Measurements from ENCODE around the gene C1R. TPM values are rescaled to one million over a fixed set of nuclear protein-coding genes. Genes with fewer than 3 reads are reported as not detected.
"Not testable (repeated sequence)": the region's sequence is repeated elsewhere in the genome, so short reads cannot be mapped to it uniquely, and the experiment has no call there.

Gene C1R
- total RNA-seq, 2 experiments from 2014 or later = 4.0 to 5.3 TPM

DNA sequence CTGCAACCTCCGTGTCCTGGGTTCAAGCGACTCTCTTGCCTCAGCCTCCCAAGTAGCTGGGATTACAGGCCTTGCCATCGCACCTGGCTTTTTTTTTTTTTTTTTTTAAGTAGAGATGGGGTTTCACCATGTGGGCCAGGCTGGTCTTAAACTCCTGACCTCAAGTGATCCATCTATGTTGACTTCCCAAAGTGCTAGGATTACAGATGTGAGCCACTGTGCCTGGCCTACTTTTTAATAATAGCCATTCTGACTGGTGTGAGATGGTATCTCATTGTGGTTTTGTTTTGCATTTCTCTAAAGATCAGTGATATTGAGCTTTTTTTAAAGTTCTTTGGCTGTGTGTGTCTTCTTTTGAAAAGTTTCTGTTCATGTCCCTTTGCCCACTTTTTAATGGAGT lies 42.3 kb downstream of the C1R start:
- H3K36me3 Mint-ChIP-seq; ATAC-seq; DNase-seq; H3K9me3 Mint-ChIP-seq (ENCODE audit: low read depth); H3K4me3 Mint-ChIP-seq; H3K27ac Mint-ChIP-seq: not testable (repeated sequence)
- Mint-ChIP-seq H3K4me1 (peaks cover 18% of the 10 kb centered on the region), H3K27me3 (peaks cover 38% of the 10 kb centered on the region)
- CTCF ChIA-PET = interaction anchor here (1.4 to 1.6 kb wide), 2 partner anchors 10 to 27 kb away, joined by 3 to 4 read pairs; no protein-coding TSS in a partner anchor

- CTCF ChIA-PET = interaction anchor here (1.4 to 1.6 kb wide), 2 partner anchors 10 to 28 kb away, joined by 3 to 4 read pairs; no protein-coding TSS in a partner anchor
- H3K4me3 Mint-ChIP-seq; H3K9me3 Mint-ChIP-seq (ENCODE audit: low read depth); ATAC-seq; H3K27ac Mint-ChIP-seq; H3K36me3 Mint-ChIP-seq: not testable (repeated sequence)
- peaks cover 34% of the 10 kb centered on the region for H3K27me3 Mint-ChIP-seq
- H3K4me1 Mint-ChIP-seq = peaks cover 18% of the 10 kb centered on the region
- peak; percentile 16 for DNase-seq
These were observed 42.7 kb downstream of the C1R start for GRCh38 chr12:7049445-7049951.

- H3K9me3 Mint-ChIP-seq (ENCODE audit: low read depth) = no peaks in the 10 kb centered on the region
- H3K27me3 Mint-ChIP-seq = peaks cover 18% of the 10 kb centered on the region
- peak overlapping the region; percentile 67 for H3K27ac Mint-ChIP-seq
- no peak for ATAC-seq
- H3K36me3 Mint-ChIP-seq = peaks cover 2% of the 10 kb centered on the region
- peaks cover 18% of the 10 kb centered on the region for H3K4me1 Mint-ChIP-seq
- CTCF ChIA-PET = interaction anchor here (1.3 kb wide), 1 partner anchor 9 kb away, joined by 4 read pairs; no protein-coding TSS in a partner anchor
- peak; percentile 38 for DNase-seq
- no peak overlapping the region for H3K4me3 Mint-ChIP-seq
These were observed 44.9 kb downstream of the C1R start for GRCh38 chr12:7047306-7047705.

DNA sequence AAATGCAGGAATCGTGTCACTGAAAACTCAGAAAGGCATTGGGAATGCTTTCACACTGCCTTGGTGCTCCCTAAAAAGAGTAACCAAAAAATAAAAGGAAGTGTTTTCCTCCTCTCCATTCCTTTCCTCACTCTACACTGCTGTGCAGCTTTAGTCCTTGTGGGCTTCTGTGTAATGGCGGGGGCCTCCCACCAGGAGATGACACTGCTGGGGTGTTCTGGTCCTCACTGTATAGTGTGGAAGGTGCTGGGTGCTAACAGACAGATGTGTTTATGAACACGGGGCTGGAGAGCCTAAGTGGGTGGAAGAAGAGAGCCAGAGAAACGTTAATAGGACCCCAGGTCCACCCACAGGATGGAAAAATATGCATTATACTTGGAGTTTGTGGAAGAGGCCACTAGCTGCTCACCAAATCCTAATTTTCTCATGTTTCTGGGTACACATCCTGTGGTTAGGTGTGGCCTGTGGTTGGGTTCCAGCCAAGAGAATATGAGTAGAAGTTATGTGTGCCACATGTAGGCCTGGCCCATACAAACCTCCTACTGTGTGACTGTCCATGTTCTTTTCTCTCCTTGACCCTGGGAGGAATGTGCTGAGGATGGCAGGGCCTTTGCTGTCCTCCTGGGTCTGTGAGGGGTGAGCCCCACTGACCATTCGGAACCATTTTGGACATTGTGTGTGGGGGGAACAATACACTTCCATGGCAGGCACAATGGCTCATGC lies 45.7 kb downstream of the C1R start:
- peaks cover 2% of the 10 kb centered on the region for H3K36me3 Mint-ChIP-seq
- H3K27me3 Mint-ChIP-seq = peaks cover 11% of the 10 kb centered on the region
- CTCF ChIA-PET = interaction anchor here (1.3 kb wide), 1 partner anchor 8 kb away, joined by 4 read pairs; no protein-coding TSS in a partner anchor
- peaks cover 18% of the 10 kb centered on the region for H3K4me1 Mint-ChIP-seq
- peak; percentile 41 for DNase-seq
- ATAC-seq = peak; percentile 47
- no peaks in the 10 kb centered on the region for H3K9me3 Mint-ChIP-seq (ENCODE audit: low read depth)
- H3K27ac Mint-ChIP-seq = peak overlapping the region; percentile 40
- H3K4me3 Mint-ChIP-seq = no peak overlapping the region

- Mint-ChIP-seq H3K27me3 (peaks cover 7% of the 10 kb centered on the region), H3K27ac (no peak overlapping the region), H3K4me1 (peaks cover 18% of the 10 kb centered on the region), H3K36me3 (no peaks in the 10 kb centered on the region), H3K9me3 (ENCODE audit: low read depth) (no peaks in the 10 kb centered on the region), H3K4me3 (no peak overlapping the region)
- ATAC-seq = no peak
- CTCF ChIA-PET = no interaction called here
- DNase-seq = no peak
These were observed 46.3 kb downstream of the C1R start for GRCh38 chr12:7045913-7046312.

- CTCF ChIA-PET = interaction anchor here (1.1 to 1.5 kb wide), 3 partner anchors 9 to 66 kb away, joined by 3 to 4 read pairs (median 3); partner anchors contain the start of gene C1RL
- no peaks in the 10 kb centered on the region for H3K27me3 Mint-ChIP-seq
- no peaks in the 10 kb centered on the region for H3K9me3 Mint-ChIP-seq (ENCODE audit: low read depth)
- H3K36me3 Mint-ChIP-seq = no peaks in the 10 kb centered on the region
- DNase-seq (no peak), ATAC-seq (no peak)
- no peak overlapping the region for H3K4me3 Mint-ChIP-seq
- H3K27ac Mint-ChIP-seq = no peak overlapping the region
- peaks cover 17% of the 10 kb centered on the region for H3K4me1 Mint-ChIP-seq
These were observed 49.4 kb downstream of the C1R start for GRCh38 chr12:7042842-7043241.

DNA sequence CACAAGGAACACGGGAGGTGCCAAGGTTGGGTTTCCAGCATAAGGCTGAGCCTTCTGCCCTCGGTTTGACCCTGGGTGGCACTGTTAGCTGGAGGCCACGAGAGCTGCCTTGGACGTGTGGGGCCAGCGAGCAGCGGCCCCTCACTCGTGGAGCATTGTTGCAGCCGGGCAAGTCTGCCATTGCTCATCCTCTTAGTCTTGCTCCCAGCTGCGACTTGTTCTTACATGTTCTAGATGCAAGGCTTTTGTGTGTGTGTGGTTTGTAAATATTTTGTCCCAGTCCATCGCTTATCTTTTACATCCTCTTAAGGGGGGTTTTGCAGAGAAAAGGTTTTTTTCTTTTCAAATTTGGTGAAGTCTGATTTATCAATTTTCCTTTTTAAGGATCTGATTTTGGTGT lies 52.8 kb downstream of the C1R start:
- H3K4me1 Mint-ChIP-seq = peaks cover 5% of the 10 kb centered on the region
- no peaks in the 10 kb centered on the region for H3K9me3 Mint-ChIP-seq (ENCODE audit: low read depth)
- H3K36me3 Mint-ChIP-seq = no peaks in the 10 kb centered on the region
- H3K27me3 Mint-ChIP-seq = no peaks in the 10 kb centered on the region
- DNase-seq = no peak
- no peak for ATAC-seq
- no peak overlapping the region for H3K4me3 Mint-ChIP-seq
- no peak overlapping the region for H3K27ac Mint-ChIP-seq
- CTCF ChIA-PET = no interaction called here

- peaks cover 5% of the 10 kb centered on the region for H3K4me1 Mint-ChIP-seq
- H3K4me3 Mint-ChIP-seq = no peak overlapping the region
- CTCF ChIA-PET = interaction anchor here (0.7 kb wide), 1 partner anchor 9 kb away, joined by 4 read pairs; no protein-coding TSS in a partner anchor
- DNase-seq (no peak), ATAC-seq (no peak)
- H3K27me3 Mint-ChIP-seq = no peaks in the 10 kb centered on the region
- no peaks in the 10 kb centered on the region for H3K36me3 Mint-ChIP-seq
- H3K27ac Mint-ChIP-seq = no peak overlapping the region
- no peaks in the 10 kb centered on the region for H3K9me3 Mint-ChIP-seq (ENCODE audit: low read depth)
These were observed 53.7 kb downstream of the C1R start for GRCh38 chr12:7038591-7038990.

DNA sequence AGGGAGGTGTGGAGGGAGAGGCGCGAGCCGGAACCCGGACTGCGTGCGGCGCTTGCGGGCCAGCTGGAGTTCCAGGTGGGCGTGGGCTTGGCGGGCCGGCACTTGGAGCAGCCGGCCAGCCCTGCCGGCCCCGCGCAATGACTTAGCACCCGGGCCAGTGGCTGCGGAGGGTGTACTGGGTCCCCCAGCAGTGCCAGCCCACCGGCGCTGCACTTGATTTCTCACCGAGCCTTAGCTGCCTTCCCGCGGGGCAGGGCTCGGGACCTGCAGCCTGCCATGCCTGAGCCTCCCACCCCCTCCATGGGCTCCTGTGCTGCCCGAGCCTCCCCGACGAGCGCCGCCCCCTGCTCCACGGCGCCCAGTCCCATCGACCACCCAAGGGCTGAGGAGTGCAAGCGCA lies 54.8 kb downstream of the C1R start:
- H3K27me3 Mint-ChIP-seq; H3K36me3 Mint-ChIP-seq; DNase-seq; CTCF ChIA-PET; ATAC-seq; H3K27ac Mint-ChIP-seq; H3K9me3 Mint-ChIP-seq (ENCODE audit: low read depth); H3K4me3 Mint-ChIP-seq; H3K4me1 Mint-ChIP-seq: not testable (repeated sequence)

DNA sequence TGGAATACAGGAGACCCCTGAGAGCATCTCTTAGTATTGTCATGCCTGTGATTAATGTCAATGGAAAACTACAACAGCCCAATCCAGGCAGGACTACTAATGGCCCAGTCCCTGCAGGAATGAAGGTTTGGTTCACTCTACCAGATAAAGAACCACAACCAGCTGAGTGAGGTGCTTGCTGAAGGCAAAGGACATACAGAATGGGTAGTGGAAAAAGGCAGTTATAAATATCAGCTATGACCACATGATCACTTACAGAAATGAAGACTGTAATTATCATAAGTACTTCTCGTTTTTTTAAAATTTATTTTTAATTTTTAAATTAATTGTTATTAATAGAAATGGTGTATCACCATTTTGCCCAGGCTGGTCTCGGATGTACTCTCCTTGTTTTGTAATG lies 56.8 kb downstream of the C1R start:
- H3K27me3 Mint-ChIP-seq = no peaks in the 10 kb centered on the region
- CTCF ChIA-PET = no interaction called here
- DNase-seq (no peak), ATAC-seq (no peak)
- H3K27ac Mint-ChIP-seq = no peak overlapping the region
- H3K36me3 Mint-ChIP-seq = no peaks in the 10 kb centered on the region
- H3K4me1 Mint-ChIP-seq = peaks cover 5% of the 10 kb centered on the region
- no peak overlapping the region for H3K4me3 Mint-ChIP-seq
- no peaks in the 10 kb centered on the region for H3K9me3 Mint-ChIP-seq (ENCODE audit: low read depth)

- ATAC-seq = no peak
- DNase-seq = no peak
- Mint-ChIP-seq H3K4me3 (no peak overlapping the region), H3K27ac (no peak overlapping the region), H3K9me3 (ENCODE audit: low read depth) (no peaks in the 10 kb centered on the region), H3K27me3 (no peaks in the 10 kb centered on the region), H3K36me3 (no peaks in the 10 kb centered on the region), H3K4me1 (peaks cover 5% of the 10 kb centered on the region)
- CTCF ChIA-PET = no interaction called here
These were observed 57.8 kb downstream of the C1R start for GRCh38 chr12:7034464-7034863.

DNA sequence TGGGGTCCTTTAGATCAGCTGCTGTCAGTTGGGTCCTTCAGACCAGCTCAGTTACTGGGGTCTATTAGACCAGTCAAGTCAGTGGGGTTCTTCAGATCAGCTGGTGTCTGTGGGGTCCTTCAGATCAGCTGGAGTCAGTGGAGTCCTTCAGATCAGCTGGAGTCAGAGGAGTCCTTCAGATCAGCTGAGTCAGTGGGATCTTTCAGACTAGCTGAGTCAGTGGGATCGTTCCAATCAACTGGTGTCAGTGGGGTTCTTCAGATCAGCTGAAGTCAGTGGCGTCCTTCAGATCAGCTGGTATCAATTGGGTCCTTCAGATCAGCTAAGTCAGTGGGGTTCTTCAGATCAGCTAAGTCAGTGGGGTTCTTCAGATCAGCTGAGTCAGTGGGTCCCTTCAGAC lies 59.3 kb downstream of the C1R start:
- Mint-ChIP-seq H3K27ac (no peak overlapping the region), H3K4me1 (peaks cover 5% of the 10 kb centered on the region)
- DNase-seq = no peak

GRCh38 chr12:7031306-7031705 lies 60.9 kb downstream of the C1R start:
- Mint-ChIP-seq H3K36me3 (no peaks in the 10 kb centered on the region), H3K27me3 (peaks cover 2% of the 10 kb centered on the region), H3K4me1 (no peaks in the 10 kb centered on the region), H3K4me3 (no peak overlapping the region), H3K9me3 (ENCODE audit: low read depth) (no peaks in the 10 kb centered on the region), H3K27ac (no peak overlapping the region)
- no peak for DNase-seq
- no peak for ATAC-seq
- CTCF ChIA-PET = interaction anchor here (1.4 kb wide), 1 partner anchor 139 kb away, joined by 3 read pairs; no protein-coding TSS in a partner anchor

More for the DNA sequence above, 59.3 kb downstream of the C1R start:
- Mint-ChIP-seq H3K36me3 (no peaks in the 10 kb centered on the region), H3K9me3 (ENCODE audit: low read depth) (no peaks in the 10 kb centered on the region), H3K27me3 (no peaks in the 10 kb centered on the region), H3K4me3 (no peak overlapping the region)
- ATAC-seq = no peak
- CTCF ChIA-PET = interaction anchor here (1.4 kb wide), 1 partner anchor 15 kb away, joined by 5 read pairs; the partner anchor contains the start of gene LPCAT3
